T-helper 17 cell (primary cell): Measurements from ENCODE around the gene OBP2A. TPM values are rescaled to one million over a fixed set of nuclear protein-coding genes. Genes with fewer than 3 reads are reported as not detected.
"Not testable (repeated sequence)": the region's sequence is repeated elsewhere in the genome, so short reads cannot be mapped to it uniquely, and the experiment has no call there.

ENCODE experiments used
- ATAC-seq: fragments of 150-1000 bp; cut with Tn5 transposase; 2 replicates; pipeline ENCODE4 v1.10.0; 2021; ENCODE audit warnings: mild to moderate bottlenecking, moderate library complexity
- DNase-seq, 3 donors: peaks; one replicate each; pipeline versions ENCODE4 v3.0.0 to v3.0.0-alpha.2; 2020 to 2021
- H3K9me3 ChIP-seq: one replicate; pipeline ENCODE4 v1.7.0; 2013; ENCODE audit warnings: low read length, mild to moderate bottlenecking; ENCODE audit not compliant: control insufficient read depth, poor library complexity, severe bottlenecking
- H3K27ac Mint-ChIP-seq: one replicate; pipeline ENCODE4 v1.8.0; 2022; ENCODE audit warnings: mild to moderate bottlenecking, moderate library complexity, mixed read lengths
- H3K27me3 Mint-ChIP-seq: one replicate; pipeline ENCODE4 v1.8.0; 2022; ENCODE audit warnings: mixed read lengths
- H3K36me3 Mint-ChIP-seq: one replicate; pipeline ENCODE4 v1.8.0; 2022; ENCODE audit warnings: low read depth, mixed read lengths
- H3K4me1 Mint-ChIP-seq: one replicate; pipeline ENCODE4 v1.8.0; 2022; ENCODE audit warnings: mild to moderate bottlenecking, mixed read lengths
- H3K4me3 Mint-ChIP-seq: one replicate; pipeline ENCODE4 v1.8.0; 2022; ENCODE audit warnings: mild to moderate bottlenecking, moderate library complexity, mixed read lengths
- total RNA-seq, 4 donors: library from RNA in 2 of 4; stranded (reverse) in 2 of 4; gene quantifications; one replicate each; pipeline ENCODE4 v1.2.3 and lab custom pipeline; 2022 to 2026

OBP2A gene
- total RNA-seq, 2 donors from 2014 or later, result not detected

GRCh38 chr9:135546792-135547617 lies 1.1 kb downstream of the OBP2A start:
- not testable (repeated sequence) for H3K4me1 Mint-ChIP-seq, H3K27ac Mint-ChIP-seq, H3K36me3 Mint-ChIP-seq, ATAC-seq, H3K9me3 ChIP-seq, H3K4me3 Mint-ChIP-seq, DNase-seq
- peaks cover 32% of the 10 kb centered on the region for H3K27me3 Mint-ChIP-seq

GRCh38 chr9:135547756-135548736 lies 2.1 kb downstream of the OBP2A start:
- peaks cover 27% of the 10 kb centered on the region for H3K27me3 Mint-ChIP-seq
- no peak for ATAC-seq
- H3K4me1 Mint-ChIP-seq, result no peaks in the 10 kb centered on the region
- no peak for DNase-seq
- H3K27ac Mint-ChIP-seq, result no peak overlapping the region
- H3K36me3 Mint-ChIP-seq, result no peaks in the 10 kb centered on the region
- no peak overlapping the region for H3K4me3 Mint-ChIP-seq
- no peaks in the 10 kb centered on the region for H3K9me3 ChIP-seq

GRCh38 chr9:135549478-135550343 lies 3.8 kb downstream of the OBP2A start:
- H3K27ac Mint-ChIP-seq, DNase-seq, H3K4me3 Mint-ChIP-seq, H3K9me3 ChIP-seq, ATAC-seq, H3K36me3 Mint-ChIP-seq, H3K4me1 Mint-ChIP-seq: not testable (repeated sequence)
- peaks cover 16% of the 10 kb centered on the region for H3K27me3 Mint-ChIP-seq

GRCh38 chr9:135550344-135550918 lies 4.5 kb downstream of the OBP2A start:
- no peaks in the 10 kb centered on the region for H3K4me1 Mint-ChIP-seq
- H3K36me3 Mint-ChIP-seq, result no peaks in the 10 kb centered on the region
- DNase-seq (no peak), ATAC-seq (no peak)
- H3K4me3 Mint-ChIP-seq, result no peak overlapping the region
- peaks cover 9% of the 10 kb centered on the region for H3K27me3 Mint-ChIP-seq
- no peaks in the 10 kb centered on the region for H3K9me3 ChIP-seq
- no peak overlapping the region for H3K27ac Mint-ChIP-seq

GRCh38 chr9:135551031-135551430 lies 5.1 kb downstream of the OBP2A start:
- Mint-ChIP-seq H3K4me3 (no peak overlapping the region), H3K27me3 (peaks cover 9% of the 10 kb centered on the region)
- no peak for ATAC-seq

GRCh38 chr9:135551456-135551855 lies 5.5 kb downstream of the OBP2A start:
- no peak for ATAC-seq
- Mint-ChIP-seq H3K4me3 (no peak overlapping the region), H3K4me1 (no peaks in the 10 kb centered on the region), H3K27ac (no peak overlapping the region), H3K27me3 (peaks cover 9% of the 10 kb centered on the region), H3K36me3 (no peaks in the 10 kb centered on the region)
- no peaks in the 10 kb centered on the region for H3K9me3 ChIP-seq
- no peak for DNase-seq

More at GRCh38 chr9:135551031-135551430, 5.1 kb downstream of the OBP2A start:
- no peaks in the 10 kb centered on the region for H3K9me3 ChIP-seq
- H3K4me1 Mint-ChIP-seq, result no peaks in the 10 kb centered on the region
- no peak overlapping the region for H3K27ac Mint-ChIP-seq
- H3K36me3 Mint-ChIP-seq, result no peaks in the 10 kb centered on the region
- DNase-seq, result no peak

GRCh38 chr9:135552021-135552697 lies 6.2 kb downstream of the OBP2A start:
- no peak overlapping the region for H3K4me3 Mint-ChIP-seq
- H3K27ac Mint-ChIP-seq, result no peak overlapping the region
- H3K9me3 ChIP-seq, result no peaks in the 10 kb centered on the region
- no peak for ATAC-seq
- H3K27me3 Mint-ChIP-seq, result peaks cover 9% of the 10 kb centered on the region
- DNase-seq, result no peak
- no peaks in the 10 kb centered on the region for H3K36me3 Mint-ChIP-seq
- no peaks in the 10 kb centered on the region for H3K4me1 Mint-ChIP-seq

- H3K36me3 Mint-ChIP-seq, result no peaks in the 10 kb centered on the region
- no peaks in the 10 kb centered on the region for H3K4me1 Mint-ChIP-seq
- ATAC-seq, result no peak
These were observed 6.8 kb downstream of the OBP2A start for GRCh38 chr9:135552698-135553171.

GRCh38 chr9:135554718-135555117 lies 8.8 kb downstream of the OBP2A start:
- H3K36me3 Mint-ChIP-seq, result no peaks in the 10 kb centered on the region
- H3K4me1 Mint-ChIP-seq, result no peaks in the 10 kb centered on the region
- peaks cover 22% of the 10 kb centered on the region for H3K27me3 Mint-ChIP-seq
- ATAC-seq (no peak), DNase-seq (no peak)
- no peak overlapping the region for H3K4me3 Mint-ChIP-seq
- no peaks in the 10 kb centered on the region for H3K9me3 ChIP-seq
- H3K27ac Mint-ChIP-seq, result no peak overlapping the region

More at GRCh38 chr9:135552698-135553171, 6.8 kb downstream of the OBP2A start:
- no peak for DNase-seq
- no peaks in the 10 kb centered on the region for H3K9me3 ChIP-seq
- peaks cover 9% of the 10 kb centered on the region for H3K27me3 Mint-ChIP-seq
- H3K4me3 Mint-ChIP-seq, result no peak overlapping the region
- no peak overlapping the region for H3K27ac Mint-ChIP-seq

- Mint-ChIP-seq H3K27me3 (peaks cover 24% of the 10 kb centered on the region), H3K36me3 (no peaks in the 10 kb centered on the region), H3K4me1 (no peaks in the 10 kb centered on the region), H3K4me3 (no peak overlapping the region), H3K27ac (no peak overlapping the region)
- no peaks in the 10 kb centered on the region for H3K9me3 ChIP-seq
- no peak for ATAC-seq
- DNase-seq, result no peak
These were observed 9.3 kb downstream of the OBP2A start for GRCh38 chr9:135555203-135555602.

GRCh38 chr9:135555910-135556309 lies 10.0 kb downstream of the OBP2A start:
- no peaks in the 10 kb centered on the region for H3K4me1 Mint-ChIP-seq
- ATAC-seq (no peak), DNase-seq (no peak)
- H3K9me3 ChIP-seq, result no peaks in the 10 kb centered on the region
- H3K27ac Mint-ChIP-seq, result no peak overlapping the region
- H3K27me3 Mint-ChIP-seq, result peaks cover 23% of the 10 kb centered on the region
- no peak overlapping the region for H3K4me3 Mint-ChIP-seq
- no peaks in the 10 kb centered on the region for H3K36me3 Mint-ChIP-seq

GRCh38 chr9:135559606-135560005 lies 13.7 kb downstream of the OBP2A start:
- Mint-ChIP-seq H3K4me1 (no peaks in the 10 kb centered on the region), H3K4me3 (no peak overlapping the region), H3K27me3 (peaks cover 32% of the 10 kb centered on the region), H3K36me3 (peaks cover 3% of the 10 kb centered on the region), H3K27ac (no peak overlapping the region)
- no peaks in the 10 kb centered on the region for H3K9me3 ChIP-seq
- ATAC-seq (no peak), DNase-seq (no peak)
